HepG2 (cell line): ENCODE measurements around the gene AP5Z1. TPM values are rescaled to one million over a fixed set of nuclear protein-coding genes. Genes with fewer than 3 reads are reported as not detected.

Source experiments
- CBX1 ChIP-seq: IDR thresholded peaks from one replicate; pipeline ENCODE4 v1.6.1; 2016; ENCODE audit warnings: antibody characterized with exemption, low read depth
- CENPT ChIP-seq: sonication (generic); formaldehyde crosslinking; IDR thresholded peaks from 2 replicates; pipeline ENCODE4 v1.8.0; 2022; ENCODE audit warnings: low read depth, mild to moderate bottlenecking, moderate library complexity, missing genetic modification reagents
- EZH2 ChIP-seq: conservative IDR thresholded peaks from 2 replicates; pipeline ENCODE4 v1.6.1; 2012; ENCODE audit warnings: mild to moderate bottlenecking, low read depth, low read length, moderate library complexity
- HMGA1 ChIP-seq: sonication (generic); formaldehyde crosslinking; conservative IDR thresholded peaks from 2 replicates; pipeline ENCODE4 v1.4.0; 2020; ENCODE audit warnings: missing genetic modification reagents
- MED1 ChIP-seq: sonication (generic); formaldehyde crosslinking; IDR thresholded peaks from 2 replicates; pipeline ENCODE4 v1.4.0; 2020; ENCODE audit warnings: missing genetic modification reagents
- MXI1 ChIP-seq: IDR thresholded peaks from 3 replicates; pipeline ENCODE4 v1.6.1; 2012; ENCODE audit warnings: low read depth, low read length, inconsistent platforms, borderline replicate concordance
- NR2F1 ChIP-seq, 2 experiments: fragments of 450-650 bp in 1 of 2; formaldehyde crosslinking in 1 of 2; IDR thresholded peaks; 2 replicates each; pipeline versions ENCODE4 v1.5.0 to v1.6.1; 2016 to 2020; ENCODE audit warnings: mild to moderate bottlenecking in 1 of 2, missing compliant biosample characterization in 1 of 2, missing genetic modification reagents in 1 of 2, moderate library complexity in 1 of 2
- PITX1 ChIP-seq: sonication (generic); formaldehyde crosslinking; IDR thresholded peaks from 2 replicates; pipeline ENCODE4 v1.5.1; 2020; ENCODE audit warnings: mild to moderate bottlenecking, missing genetic modification reagents
- RORA ChIP-seq: sonication (generic); formaldehyde crosslinking; IDR thresholded peaks from 2 replicates; pipeline ENCODE4 v1.5.0; 2020; ENCODE audit warnings: mild to moderate bottlenecking, missing genetic modification reagents, moderate library complexity
- TBX2 ChIP-seq: sonication (generic); formaldehyde crosslinking; IDR thresholded peaks from 2 replicates; pipeline ENCODE4 v1.5.0; 2020; ENCODE audit warnings: missing genetic modification reagents, mild to moderate bottlenecking, borderline replicate concordance
- ZBTB49 ChIP-seq: sonication (generic); formaldehyde crosslinking; IDR thresholded peaks from 2 replicates; pipeline ENCODE4 v1.4.0; 2020; ENCODE audit warnings: missing genetic modification reagents, borderline replicate concordance
- ZFP90 ChIP-seq: sonication (generic); formaldehyde crosslinking; IDR thresholded peaks from 2 replicates; pipeline ENCODE4 v1.8.0; 2022; ENCODE audit warnings: missing genetic modification reagents, mild to moderate bottlenecking, inconsistent platforms, borderline replicate concordance
- ZFY ChIP-seq: sonication (generic); formaldehyde crosslinking; IDR thresholded peaks from 2 replicates; pipeline ENCODE4 v1.4.0; 2020; ENCODE audit warnings: missing genetic modification reagents
- ZNF142 ChIP-seq: sonication (generic); formaldehyde crosslinking; IDR thresholded peaks from 2 replicates; pipeline ENCODE4 v1.4.0; 2020; ENCODE audit warnings: missing genetic modification reagents
- ZNF180 ChIP-seq: sonication (generic); formaldehyde crosslinking; IDR thresholded peaks from 2 replicates; pipeline ENCODE4 v1.4.0; 2020; ENCODE audit warnings: low read depth, missing genetic modification reagents, borderline replicate concordance
- ZNF577 ChIP-seq: sonication (generic); formaldehyde crosslinking; IDR thresholded peaks from 2 replicates; pipeline ENCODE4 v1.4.0; 2020; ENCODE audit warnings: mild to moderate bottlenecking, low read depth, missing genetic modification reagents, borderline replicate concordance
- ZNF773 ChIP-seq: sonication (generic); formaldehyde crosslinking; IDR thresholded peaks from 2 replicates; pipeline ENCODE4 v1.4.0; 2020; ENCODE audit warnings: missing genetic modification reagents, borderline replicate concordance
- polyA plus RNA-seq, 8 experiments: library from polyadenylated mRNA; depleted of rRNA in 3 of 8; stranded (reverse) in 7 of 8; unstranded in 1 of 8; fragments of >200 nt; fragmentation: Illumina TruSeq in 4 of 8; extraction: Trizol in 4 of 8; gene quantifications; 2 replicates each; pipeline versions ENCODE4 v1.2.1 to v1.2.3, GENCODE V29; 2011 to 2016; ENCODE audit warnings: low read depth in 4 of 8, missing spikeins in 1 of 8, mixed read lengths in 1 of 8; ENCODE audit not compliant: insufficient read depth in 1 of 8
- total RNA-seq, 5 experiments: library from RNA; depleted of rRNA; stranded (reverse); fragments of >200 nt; fragmentation: Illumina TruSeq; extraction: Trizol; gene quantifications; 2 replicates each; pipeline ENCODE4 v1.2.3, GENCODE V29; 2016; ENCODE audit warnings: low read depth in 1 of 5
- TF ChIP-seq, protein P1 (sequence below): sonication (generic); formaldehyde crosslinking; IDR thresholded peaks from 2 replicates; pipeline ENCODE4 v1.5.0; 2020; ENCODE audit warnings: missing genetic modification reagents

Gene AP5Z1
- total and polyA plus RNA-seq, 2 of the 13 experiments (the other 11 are each of a cell fraction or from before 2014, with no cell fraction given): 9.3 to 15.1 TPM

DNA sequence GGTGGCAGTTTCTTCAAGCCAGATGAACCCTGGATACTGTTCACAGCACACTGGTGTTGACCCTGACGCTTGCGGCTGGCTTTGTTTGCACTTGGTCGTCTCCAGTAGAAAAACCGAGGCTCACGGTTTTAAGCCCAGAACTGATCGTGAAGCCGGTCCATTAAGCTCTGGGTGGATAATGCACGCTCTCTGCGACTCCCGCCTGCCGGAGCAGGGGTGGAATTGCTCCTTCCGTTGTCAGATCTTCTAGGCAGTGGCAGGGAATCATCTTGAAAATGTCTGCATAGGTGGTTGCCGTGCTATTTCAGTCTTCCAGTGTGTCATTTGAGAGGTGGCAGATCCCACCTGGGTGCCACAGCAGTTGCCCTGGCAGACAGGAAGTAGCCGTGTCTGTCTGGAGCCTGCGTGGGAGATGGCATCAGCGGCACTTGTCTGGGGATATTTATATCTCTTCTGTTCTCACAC, 35.9 kb upstream of the AP5Z1 start (continued):
- TF ChIP-seq ZFP90 (no peak), EZH2 (no peak), MXI1 (peak; percentile 45; the same call in 1 of the 3 replicates), CENPT (CRISPR knock-in tag) (no peak), MED1 (CRISPR knock-in tag) (no peak), HMGA1 (CRISPR knock-in tag) (no peak), CBX1 (no peak), NR2F1 (CRISPR knock-in tag; IDR thresholded peaks at IDR 0.05) (no peak), ZFY (CRISPR knock-in tag) (no peak), ZNF142 (CRISPR knock-in tag) (peak; percentile 92), ZNF577 (CRISPR knock-in tag) (no peak), PITX1 (CRISPR knock-in tag) (peak; percentile 30; the same call in 1 of the 2 replicates), ZBTB49 (CRISPR knock-in tag) (no peak), RORA (CRISPR knock-in tag) (no peak), ZNF773 (CRISPR knock-in tag) (no peak), ZNF180 (no peak), TBX2 (CRISPR knock-in tag) (0 out of 2 replicates have a peak, but pooled peaks have one; percentile 28)
- TF ChIP-seq, protein P1, sequence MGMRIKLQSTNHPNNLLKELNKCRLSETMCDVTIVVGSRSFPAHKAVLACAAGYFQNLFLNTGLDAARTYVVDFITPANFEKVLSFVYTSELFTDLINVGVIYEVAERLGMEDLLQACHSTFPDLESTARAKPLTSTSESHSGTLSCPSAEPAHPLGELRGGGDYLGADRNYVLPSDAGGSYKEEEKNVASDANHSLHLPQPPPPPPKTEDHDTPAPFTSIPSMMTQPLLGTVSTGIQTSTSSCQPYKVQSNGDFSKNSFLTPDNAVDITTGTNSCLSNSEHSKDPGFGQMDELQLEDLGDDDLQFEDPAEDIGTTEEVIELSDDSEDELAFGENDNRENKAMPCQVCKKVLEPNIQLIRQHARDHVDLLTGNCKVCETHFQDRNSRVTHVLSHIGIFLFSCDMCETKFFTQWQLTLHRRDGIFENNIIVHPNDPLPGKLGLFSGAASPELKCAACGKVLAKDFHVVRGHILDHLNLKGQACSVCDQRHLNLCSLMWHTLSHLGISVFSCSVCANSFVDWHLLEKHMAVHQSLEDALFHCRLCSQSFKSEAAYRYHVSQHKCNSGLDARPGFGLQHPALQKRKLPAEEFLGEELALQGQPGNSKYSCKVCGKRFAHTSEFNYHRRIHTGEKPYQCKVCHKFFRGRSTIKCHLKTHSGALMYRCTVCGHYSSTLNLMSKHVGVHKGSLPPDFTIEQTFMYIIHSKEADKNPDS: no peak
